CD4-positive, alpha-beta T cell treated with Interleukin-4 for 1 hour (primary cell): ENCODE data around the gene PTPN23.

Experiments used
- DNase-seq, 2 donors: peaks; one replicate each; pipeline ENCODE4 v3.0.0-alpha.2; 2020 to 2022

The PTPN23 gene

DNA sequence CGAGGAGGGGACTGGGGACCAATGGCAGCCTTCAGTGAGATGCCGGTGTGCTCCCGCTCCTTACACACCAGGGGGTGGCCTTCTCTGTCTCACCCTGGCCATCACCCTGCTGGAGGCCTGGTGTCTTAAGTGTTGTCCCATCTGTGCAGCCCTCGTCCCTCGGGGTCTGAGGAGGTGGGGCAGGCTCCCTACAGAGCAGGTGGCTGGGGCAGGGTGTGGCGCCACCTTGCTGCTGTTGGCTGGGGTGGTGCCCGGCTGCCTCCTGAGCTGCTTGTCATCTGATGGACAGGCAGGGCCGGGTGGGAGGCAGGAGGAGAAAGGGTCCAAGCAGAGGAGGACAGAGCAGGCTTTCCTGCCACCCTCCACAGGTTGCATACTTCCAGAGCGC lies 25.9 kb downstream of the PTPN23 start:
- DNase-seq = no peak

DNA sequence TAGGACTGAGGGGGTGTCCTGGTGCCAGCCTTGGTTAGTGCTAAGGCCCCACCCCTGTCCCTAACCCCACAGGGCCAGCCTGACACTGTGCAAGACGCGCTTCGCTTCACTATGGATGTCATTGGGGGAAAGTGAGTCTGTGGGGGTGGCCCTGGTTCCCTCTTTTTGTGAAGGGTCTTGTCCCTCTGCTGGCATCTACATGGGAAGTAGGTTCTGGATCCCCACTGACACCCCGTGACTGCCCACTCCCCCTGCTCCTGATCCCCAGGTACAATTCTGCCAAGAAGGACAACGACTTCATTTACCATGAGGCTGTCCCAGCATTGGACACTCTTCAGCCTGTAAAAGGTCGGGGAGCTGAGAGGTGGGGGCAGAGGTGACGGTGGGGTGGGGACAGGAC lies 26.4 kb downstream of the PTPN23 start:
- no peak for DNase-seq

DNA sequence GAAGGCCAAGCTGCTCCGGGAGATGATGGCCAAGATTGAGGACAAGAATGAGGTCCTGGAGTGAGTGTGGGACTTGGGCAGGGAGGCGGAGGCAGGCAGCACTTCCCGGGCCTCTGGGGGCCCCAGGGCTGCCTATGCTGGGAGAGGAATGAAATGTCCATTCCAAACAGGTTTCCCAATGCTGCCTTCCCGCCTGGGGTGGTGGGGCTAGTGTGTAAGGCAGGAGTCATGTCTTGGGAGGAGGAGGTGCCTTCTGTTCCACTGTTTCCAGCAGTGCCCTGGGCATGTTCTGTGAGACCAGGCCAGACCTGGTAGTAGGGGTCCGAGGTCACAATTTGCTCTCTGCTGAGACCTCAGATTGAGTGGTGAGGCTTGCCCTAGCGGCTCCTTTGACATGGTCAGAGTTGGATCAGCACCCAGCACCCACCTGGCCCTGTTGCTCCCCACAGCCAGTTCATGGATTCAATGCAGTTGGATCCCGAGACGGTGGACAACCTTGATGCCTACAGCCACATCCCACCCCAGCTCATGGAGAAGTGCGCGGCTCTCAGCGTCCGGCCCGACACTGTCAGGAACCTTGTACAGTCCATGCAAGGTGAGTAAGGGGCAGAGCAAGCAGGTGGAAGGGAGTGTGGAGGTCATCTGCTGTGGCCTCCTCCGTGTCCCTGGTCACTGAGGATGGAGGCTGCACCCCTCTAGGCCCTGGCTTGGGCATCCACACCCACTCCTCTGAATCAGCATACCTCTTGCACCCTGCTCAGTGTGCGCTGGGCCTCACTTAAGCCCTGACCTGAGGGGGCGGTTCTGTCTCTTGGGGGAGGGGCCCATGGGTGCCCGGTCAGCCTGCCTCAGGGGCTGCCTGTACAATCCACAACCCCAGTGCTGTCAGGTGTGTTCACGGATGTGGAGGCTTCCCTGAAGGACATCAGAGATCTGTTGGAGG lies 27.3 kb downstream of the PTPN23 start:
- no peak for DNase-seq

DNA sequence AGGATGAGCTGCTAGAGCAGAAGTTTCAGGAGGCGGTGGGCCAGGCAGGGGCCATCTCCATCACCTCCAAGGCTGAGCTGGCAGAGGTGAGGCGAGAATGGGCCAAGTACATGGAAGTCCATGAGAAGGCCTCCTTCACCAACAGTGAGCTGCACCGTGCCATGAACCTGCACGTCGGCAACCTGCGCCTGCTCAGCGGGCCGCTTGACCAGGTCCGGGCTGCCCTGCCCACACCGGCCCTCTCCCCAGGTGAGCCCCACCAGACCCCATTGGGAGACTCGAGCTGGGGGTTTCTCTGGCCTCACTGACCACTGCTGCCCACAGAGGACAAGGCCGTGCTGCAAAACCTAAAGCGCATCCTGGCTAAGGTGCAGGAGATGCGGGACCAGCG lies 28.0 kb downstream of the PTPN23 start:
- no peak for DNase-seq

DNA sequence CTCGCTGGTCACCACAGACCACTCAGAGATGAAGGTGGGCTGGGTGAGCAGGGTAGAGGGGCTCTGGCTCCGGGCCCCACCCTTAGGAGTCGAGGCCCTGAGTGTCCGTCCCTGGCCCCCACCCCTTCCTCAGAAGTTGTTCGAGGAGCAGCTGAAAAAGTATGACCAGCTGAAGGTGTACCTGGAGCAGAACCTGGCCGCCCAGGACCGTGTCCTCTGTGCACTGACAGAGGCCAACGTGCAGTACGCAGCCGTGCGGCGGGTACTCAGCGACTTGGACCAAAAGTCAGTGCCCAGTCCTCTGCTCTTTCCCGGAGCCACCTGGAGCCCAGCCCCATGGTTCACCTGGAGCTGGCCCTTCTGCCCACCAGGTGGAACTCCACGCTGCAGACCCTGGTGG lies 28.5 kb downstream of the PTPN23 start:
- DNase-seq = no peak

DNA sequence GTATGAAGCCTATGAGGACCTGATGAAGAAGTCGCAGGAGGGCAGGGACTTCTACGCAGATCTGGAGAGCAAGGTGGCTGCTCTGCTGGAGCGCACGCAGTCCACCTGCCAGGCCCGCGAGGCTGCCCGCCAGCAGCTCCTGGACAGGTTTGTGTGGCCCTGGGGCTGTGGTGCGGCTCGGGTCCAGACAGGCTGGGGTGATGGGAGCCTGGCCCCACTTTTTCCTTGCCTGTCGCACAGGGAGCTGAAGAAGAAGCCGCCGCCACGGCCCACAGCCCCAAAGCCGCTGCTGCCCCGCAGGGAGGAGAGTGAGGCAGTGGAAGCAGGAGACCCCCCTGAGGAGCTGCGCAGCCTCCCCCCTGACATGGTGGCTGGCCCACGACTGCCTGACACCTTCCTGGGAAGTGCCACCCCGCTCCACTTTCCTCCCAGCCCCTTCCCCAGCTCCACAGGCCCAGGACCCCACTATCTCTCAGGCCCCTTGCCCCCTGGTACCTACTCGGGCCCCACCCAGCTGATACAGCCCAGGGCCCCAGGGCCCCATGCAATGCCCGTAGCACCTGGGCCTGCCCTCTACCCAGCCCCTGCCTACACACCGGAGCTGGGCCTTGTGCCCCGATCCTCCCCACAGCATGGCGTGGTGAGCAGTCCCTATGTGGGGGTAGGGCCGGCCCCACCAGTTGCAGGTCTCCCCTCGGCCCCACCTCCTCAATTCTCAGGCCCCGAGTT lies 29.0 kb downstream of the PTPN23 start:
- DNase-seq = no peak

DNA sequence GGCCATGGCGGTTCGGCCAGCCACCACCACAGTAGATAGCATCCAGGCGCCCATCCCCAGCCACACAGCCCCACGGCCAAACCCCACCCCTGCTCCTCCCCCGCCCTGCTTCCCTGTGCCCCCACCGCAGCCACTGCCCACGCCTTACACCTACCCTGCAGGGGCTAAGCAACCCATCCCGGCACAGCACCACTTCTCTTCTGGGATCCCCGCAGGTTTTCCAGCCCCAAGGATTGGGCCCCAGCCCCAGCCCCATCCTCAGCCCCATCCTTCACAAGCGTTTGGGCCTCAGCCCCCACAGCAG lies 29.5 kb downstream of the PTPN23 start:
- no peak for DNase-seq

DNA sequence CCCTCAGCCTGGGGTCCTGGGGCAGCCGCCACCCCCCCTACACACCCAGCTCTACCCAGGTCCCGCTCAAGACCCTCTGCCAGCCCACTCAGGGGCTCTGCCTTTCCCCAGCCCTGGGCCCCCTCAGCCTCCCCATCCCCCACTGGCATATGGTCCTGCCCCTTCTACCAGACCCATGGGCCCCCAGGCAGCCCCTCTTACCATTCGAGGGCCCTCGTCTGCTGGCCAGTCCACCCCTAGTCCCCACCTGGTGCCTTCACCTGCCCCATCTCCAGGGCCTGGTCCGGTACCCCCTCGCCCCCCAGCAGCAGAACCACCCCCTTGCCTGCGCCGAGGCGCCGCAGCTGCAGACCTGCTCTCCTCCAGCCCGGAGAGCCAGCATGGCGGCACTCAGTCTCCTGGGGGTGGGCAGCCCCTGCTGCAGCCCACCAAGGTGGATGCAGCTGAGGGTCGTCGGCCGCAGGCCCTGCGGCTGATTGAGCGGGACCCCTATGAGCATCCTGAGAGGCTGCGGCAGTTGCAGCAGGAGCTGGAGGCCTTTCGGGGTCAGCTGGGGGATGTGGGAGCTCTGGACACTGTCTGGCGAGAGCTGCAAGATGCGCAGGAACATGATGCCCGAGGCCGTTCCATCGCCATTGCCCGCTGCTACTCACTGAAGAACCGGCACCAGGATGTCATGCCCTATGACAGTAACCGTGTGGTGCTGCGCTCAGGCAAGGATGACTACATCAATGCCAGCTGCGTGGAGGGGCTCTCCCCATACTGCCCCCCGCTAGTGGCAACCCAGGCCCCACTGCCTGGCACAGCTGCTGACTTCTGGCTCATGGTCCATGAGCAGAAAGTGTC lies 30.2 kb downstream of the PTPN23 start:
- no peak for DNase-seq

DNA sequence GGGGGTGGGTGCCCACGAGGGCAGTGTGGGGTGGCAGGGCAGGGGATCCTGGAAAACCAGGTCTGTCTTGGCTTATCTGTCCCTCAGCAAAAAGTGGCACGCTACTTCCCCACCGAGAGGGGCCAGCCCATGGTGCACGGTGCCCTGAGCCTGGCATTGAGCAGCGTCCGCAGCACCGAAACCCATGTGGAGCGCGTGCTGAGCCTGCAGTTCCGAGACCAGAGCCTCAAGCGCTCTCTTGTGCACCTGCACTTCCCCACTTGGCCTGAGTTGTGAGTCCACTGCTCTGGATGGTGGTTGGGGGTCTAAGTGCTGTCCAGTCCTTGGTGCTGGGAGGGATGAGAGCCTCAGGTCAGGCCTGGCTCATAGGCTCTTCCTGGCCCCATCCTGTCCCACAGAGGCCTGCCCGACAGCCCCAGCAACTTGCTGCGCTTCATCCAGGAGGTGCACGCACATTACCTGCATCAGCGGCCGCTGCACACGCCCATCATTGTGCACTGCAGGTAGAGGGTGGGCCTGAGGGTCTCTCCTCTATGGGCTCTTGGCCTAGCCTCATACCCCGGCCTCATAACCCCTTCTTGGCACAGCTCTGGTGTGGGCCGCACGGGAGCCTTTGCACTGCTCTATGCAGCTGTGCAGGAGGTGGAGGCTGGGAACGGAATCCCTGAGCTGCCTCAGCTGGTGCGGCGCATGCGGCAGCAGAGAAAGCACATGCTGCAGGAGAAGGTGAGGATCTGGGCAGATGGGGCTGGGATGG lies 31.1 kb downstream of the PTPN23 start:
- no peak for DNase-seq

DNA sequence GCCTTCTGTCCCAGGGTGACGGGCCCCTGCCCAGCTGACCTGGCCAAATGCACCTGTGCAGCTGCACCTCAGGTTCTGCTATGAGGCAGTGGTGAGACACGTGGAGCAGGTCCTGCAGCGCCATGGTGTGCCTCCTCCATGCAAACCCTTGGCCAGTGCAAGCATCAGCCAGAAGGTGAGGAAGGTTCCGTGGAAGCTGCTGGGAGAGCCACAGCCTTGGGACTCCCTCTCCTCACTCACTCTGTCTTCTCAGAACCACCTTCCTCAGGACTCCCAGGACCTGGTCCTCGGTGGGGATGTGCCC lies 31.6 kb downstream of the PTPN23 start:
- no peak for DNase-seq

DNA sequence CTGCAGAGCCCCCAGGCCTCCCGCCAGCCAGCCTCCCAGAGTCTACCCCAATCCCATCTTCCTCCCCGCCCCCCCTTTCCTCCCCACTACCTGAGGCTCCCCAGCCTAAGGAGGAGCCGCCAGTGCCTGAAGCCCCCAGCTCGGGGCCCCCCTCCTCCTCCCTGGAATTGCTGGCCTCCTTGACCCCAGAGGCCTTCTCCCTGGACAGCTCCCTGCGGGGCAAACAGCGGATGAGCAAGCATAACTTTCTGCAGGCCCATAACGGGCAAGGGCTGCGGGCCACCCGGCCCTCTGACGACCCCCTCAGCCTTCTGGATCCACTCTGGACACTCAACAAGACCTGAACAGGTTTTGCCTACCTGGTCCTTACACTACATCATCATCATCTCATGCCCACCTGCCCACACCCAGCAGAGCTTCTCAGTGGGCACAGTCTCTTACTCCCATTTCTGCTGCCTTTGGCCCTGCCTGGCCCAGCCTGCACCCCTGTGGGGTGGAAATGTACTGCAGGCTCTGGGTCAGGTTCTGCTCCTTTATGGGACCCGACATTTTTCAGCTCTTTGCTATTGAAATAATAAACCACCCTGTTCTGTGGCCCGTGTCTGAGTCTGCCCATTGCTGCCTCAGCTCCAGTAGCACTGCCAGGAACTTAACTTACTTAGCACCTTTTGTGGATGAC lies 32.2 kb downstream of the PTPN23 start:
- no peak for DNase-seq

DNA sequence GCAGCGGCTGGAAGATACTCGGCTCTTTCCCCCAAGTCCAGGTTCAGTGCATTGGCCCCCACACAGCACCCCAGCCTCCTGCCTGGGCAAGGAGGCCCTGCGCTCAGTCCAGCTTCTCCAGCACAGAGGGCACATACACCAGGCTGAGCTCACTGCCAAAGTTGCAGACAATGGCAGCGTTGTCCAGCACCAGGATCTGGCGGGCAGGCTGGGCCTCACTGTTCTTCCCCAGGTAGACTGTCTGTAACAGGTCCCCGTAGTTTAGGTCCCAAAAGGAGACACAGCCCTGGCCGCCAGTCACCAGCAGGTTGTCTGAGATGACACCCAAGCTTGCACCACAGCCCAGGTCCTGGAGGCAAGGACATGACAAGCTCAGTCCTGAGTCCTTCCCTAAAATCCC lies 32.9 kb downstream of the PTPN23 start:
- no peak for DNase-seq

DNA sequence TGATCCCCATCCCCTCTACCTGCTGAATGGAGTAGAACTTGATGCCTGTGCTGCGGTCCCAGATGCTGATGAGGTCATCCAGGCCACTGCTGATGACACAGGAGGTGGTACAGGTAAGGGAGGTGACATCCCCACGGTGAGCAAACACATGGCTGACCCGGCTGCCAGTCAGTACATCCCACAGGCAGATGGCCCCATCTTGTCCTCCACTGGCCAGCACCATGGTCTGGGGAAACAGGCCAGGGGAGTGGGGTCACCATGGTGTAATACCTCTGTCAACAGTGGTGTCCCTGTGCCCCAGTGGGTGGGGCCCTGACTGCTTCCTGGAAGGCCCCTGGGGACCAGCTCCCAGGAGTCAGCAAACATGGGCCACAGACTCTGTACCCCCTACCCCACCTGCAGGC lies 33.3 kb downstream of the PTPN23 start:
- DNase-seq = no peak

DNA sequence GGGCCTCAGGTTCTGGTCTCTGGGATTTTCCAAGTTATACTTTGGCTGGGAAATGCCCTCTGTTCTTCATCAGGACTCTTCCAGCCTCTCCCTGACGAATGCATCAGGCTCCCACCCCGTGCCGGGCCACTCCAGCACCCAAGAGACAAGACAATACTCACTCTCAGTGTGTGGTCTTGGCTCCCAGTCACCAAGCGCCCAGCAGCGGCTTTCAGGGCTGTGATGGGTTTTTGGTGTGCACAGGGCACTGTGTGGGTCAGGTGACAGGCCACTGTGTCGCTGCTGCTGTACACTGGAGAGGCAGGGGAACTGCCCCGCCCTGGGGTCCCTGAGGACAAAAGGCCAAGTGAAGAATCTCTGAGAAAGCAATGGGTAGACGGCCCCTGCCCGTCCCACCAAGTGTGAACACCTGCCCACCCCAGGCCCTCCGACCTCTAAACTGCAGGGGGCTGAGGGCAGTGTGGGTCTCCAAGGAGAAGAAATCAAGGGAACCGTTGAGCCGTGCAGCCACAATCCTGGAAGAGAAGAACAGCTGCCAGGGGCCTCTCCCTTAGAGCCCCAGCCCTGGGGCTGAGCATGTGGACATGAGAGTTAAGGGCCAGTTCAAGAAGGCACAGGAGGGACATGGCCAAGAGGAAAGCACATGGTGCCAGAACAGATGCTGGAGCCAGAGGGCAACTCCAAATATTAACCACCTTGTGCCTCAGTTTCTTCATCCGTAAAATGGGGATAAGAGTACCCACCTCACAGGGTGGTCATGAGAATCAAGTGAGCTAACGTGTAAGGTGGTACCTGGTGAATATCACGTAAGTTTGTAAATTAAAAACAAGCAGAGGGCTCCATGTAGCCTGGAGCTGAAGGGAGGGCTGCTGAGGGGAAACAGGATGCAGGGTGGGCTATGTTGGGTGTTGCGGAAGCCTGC lies 34.1 kb downstream of the PTPN23 start:
- no peak for DNase-seq

DNA sequence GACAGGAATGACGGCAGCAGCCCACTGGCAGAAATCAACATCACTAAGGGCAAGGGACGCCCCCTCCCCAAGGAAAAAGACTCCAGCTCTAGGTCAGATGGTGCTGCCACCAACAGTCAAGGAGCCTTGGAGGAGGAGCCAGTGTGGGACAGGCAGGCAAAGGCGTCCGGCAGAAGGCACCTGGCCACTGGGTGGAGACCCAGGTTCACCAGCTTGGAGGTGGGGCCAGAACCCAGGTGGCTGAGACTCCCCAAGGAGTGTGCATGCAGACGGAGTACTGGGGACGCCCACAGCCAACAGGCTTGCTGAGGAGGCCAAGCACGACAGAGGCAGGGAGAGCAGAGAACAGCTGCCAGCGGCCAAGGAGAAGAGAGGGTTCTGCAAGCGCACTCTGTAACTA lies 35.2 kb downstream of the PTPN23 start:
- DNase-seq = no peak

DNA sequence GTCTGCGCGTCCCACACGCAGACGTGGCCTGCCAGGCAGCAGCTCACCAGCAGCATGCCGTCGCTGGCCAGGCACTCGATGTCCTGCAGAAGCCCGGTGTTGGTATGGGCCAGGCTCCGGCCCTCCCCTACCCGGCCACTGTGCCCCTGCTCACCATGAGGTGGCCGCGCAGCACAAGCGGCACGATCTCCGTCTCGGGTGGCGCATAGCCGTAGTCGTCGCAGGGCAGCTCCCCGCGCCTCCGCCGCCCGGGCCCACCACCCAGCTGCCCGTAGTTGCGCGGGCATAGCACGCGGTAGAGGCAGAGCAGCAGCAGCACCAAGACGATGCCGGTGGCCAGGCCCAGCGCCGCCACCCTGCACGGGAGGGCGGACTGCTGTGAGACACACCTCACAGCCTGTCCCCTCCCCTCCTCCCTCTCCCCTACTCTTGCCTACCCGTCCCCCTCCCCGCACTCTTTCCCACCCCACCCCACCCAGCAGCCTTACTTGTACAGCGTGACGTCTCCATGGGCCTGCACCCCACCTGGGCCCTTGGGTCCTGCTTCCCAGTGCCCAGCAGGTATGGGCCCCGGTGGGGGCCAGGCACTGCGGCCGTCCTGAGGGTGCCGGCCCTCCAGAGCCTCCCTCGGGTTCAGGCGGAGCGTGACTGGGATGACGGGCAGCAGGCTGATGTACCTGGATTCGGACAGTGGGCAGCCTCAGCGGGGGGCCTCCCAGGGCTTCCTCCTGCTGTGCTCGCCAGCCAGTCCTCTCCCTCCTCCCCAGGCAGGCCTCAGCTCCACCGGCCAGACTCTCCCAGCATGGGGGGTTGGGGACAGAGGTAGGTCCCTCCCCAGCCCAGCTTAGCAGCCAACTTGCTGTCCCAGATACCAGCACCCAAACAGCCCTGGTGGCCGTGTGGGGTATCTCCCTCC lies 37.6 kb downstream of the PTPN23 start:
- DNase-seq = no peak

DNA sequence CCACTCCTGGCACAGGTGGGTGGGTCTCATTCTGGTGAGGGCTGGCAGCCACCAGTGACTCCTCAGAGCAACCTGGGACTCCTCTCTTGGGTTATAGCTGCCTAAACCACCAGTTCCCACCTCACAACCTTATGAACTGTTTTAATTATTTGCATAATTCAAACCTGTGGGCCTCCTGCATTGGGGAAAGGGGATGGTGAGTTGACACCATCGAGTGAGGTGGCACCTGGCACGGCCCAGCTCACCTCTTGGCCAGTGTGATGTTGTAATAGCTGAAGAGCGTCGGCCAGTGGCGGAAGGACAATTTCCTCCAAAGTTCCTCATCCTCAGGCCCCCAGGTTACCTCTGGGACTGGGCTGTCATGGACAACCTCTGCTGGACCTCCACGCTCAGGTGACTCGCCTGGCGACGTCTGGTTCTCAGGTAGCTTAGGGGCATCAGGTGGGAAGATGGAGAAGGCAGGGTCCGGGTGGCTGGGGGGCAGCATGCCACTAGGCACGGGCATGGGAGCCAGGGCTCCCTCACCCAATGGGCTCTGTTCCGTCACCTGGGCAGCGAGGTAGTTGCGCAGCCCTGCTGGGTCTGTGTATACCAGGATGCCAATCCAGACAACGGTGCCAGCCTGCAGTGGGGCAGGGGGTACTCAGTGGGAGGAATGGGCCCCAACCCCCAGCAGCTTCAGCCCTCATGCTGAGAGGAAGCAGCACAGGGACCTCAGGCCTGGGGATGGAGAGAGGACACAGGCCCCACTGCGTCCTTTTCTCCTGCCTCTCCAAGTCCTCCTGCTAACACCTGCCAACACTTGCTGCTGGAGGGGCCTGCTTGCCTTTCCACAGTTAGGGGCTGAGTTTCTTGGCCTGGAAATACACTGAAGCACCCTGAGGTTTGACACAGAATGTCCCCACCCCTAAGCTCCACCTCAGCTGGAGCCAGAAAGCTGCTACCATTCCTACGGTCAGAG lies 38.5 kb downstream of the PTPN23 start:
- no peak for DNase-seq

DNA sequence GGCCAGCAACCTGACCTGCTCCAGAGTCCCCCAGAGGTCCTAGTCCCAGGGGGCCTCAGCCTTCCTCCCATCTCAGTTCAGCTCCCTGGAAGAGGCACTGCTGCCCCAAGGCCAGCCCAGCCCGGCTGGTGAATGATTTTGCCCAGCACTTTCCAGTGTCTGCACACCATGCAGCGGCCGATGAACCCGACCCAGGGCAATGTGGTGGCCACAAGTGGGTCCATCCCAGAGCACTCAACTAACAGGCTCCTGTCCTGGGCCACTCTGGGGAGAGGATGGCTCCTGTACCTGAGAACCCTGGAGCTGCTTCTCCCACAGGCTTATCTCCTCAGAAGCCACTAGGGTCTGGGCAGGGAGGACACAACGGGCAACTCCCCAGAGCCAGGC lies 39.2 kb downstream of the PTPN23 start:
- no peak for DNase-seq
